ENCODE measurements around the gene GARRE1. TPM values are rescaled to one million over a fixed set of nuclear protein-coding genes. Genes with fewer than 3 reads are reported as not detected.

The GARRE1 gene
- total and polyA plus RNA-seq, 2 of the 8 experiments (the other 6 are each of a cell fraction or from before 2014, with no cell fraction given): 16.4 to 23.1 TPM

DNA sequence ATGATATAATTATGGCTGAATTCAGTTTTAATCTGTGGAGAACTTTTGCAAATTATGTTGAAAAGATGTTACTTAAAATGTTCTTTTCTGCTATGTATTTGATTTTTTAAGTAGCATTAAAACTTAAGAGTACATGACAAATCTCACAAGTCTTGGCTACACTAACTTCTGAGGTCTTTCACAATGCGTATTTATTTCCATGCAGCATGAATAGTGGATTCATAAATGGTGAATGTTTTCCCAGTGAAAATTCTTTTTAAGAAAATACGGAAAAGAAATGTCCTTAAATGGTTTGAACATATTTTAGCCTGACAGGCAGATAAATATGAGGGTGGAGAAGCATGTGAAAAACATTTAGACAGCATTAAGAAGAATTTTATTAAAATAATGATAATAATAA lies 30.2 kb downstream of the GARRE1 start:
- H3K4me2 ChIP-seq (ENCODE audit: insufficient read depth in 1 of 2, low read depth in 2 of 2, low read length in 2 of 2): no peak overlapping the region
- H3K36me3 ChIP-seq (ENCODE audit: control insufficient read depth in 2 of 4, insufficient read depth in 4 of 4, low read length in 3 of 4): no peaks in the 10 kb centered on the region
- no peak overlapping the region for H3K56ac ChIP-seq (replicated peaks; ENCODE audit: insufficient read length, low read depth, low read length)
- H3K23me2 ChIP-seq (ENCODE audit: low read depth, low read length): no peaks in the 10 kb centered on the region
- no peak overlapping the region for H3K23ac ChIP-seq (ENCODE audit: insufficient read length)
- no peak overlapping the region for H3K27ac ChIP-seq (ENCODE audit: low read depth, low read length)
- peaks cover 0 to 2% of the 10 kb centered on the region in 2 experiments for H4K20me1 ChIP-seq (replicated peaks in 1 of 2; ENCODE audit: control insufficient read depth in 1 of 2, insufficient read depth in 2 of 2, low read length in 2 of 2)
- no peak overlapping the region for H2AFZ ChIP-seq (ENCODE audit: low read length)
- no peak overlapping the region for H4K8ac ChIP-seq (ENCODE audit: extremely low read depth, insufficient read depth, low read length)
- no peak overlapping the region for H3K4me3 ChIP-seq (ENCODE audit: extremely low read depth in 1 of 4, insufficient read depth in 2 of 4, low read depth in 3 of 4, low read length in 4 of 4)
- H3K18ac ChIP-seq (ENCODE audit: extremely low read depth, low read length): no peak overlapping the region
- ChIA-PET POLR2A (ENCODE audit: partially characterized antibody) (no interaction called here), CTCF (ENCODE audit: partially characterized antibody) (no interaction called here)
- H3K9ac ChIP-seq (replicated peaks in 1 of 4; ENCODE audit: extremely low read depth in 1 of 4, low read depth in 3 of 4, low read length in 3 of 4): no peak overlapping the region
- FAIRE-seq: no peak
- DNase-seq (ENCODE audit: low read depth in 1 of 2, low spot score in 2 of 2): no peak
- no peaks in the 10 kb centered on the region for H3K9me3 ChIP-seq (ENCODE audit: insufficient read depth in 2 of 2, low read depth in 1 of 2, low read length in 1 of 2)
- H2BK12ac ChIP-seq (ENCODE audit: low read depth, low read length): no peak overlapping the region
- no peak overlapping the region for H2BK20ac ChIP-seq (ENCODE audit: low read length)
- no peaks in the 10 kb centered on the region for H3K27me3 ChIP-seq (replicated peaks in 1 of 4; ENCODE audit: control insufficient read depth in 3 of 4, extremely low read depth in 1 of 4, insufficient read depth in 3 of 4, low read length in 3 of 4)
- H3K4me1 ChIP-seq (replicated peaks in 1 of 4; ENCODE audit: control insufficient read depth in 3 of 4, insufficient read depth in 4 of 4, low read length in 3 of 4): no peaks in the 10 kb centered on the region
- H2BK15ac ChIP-seq (ENCODE audit: low read length): no peak overlapping the region
- peaks cover 0 to 6% of the 10 kb centered on the region in 2 experiments; a peak in 1 of 4 replicates for H3K79me2 ChIP-seq (ENCODE audit: control insufficient read depth in 1 of 2, insufficient read depth in 2 of 2, low read length in 2 of 2)
- 89% methylated on average over 2 of the region's 2 CpGs; no CpG with 5 or more reads in 1 of the 2 experiments for WGBS, 2 experiments (ENCODE audit: extremely low coverage in 1 of 2, insufficient coverage in 1 of 2, insufficient read length in 1 of 2, insufficient replicate concordance in 2 of 2, low coverage in 1 of 2, low lambda C conversion rate in 2 of 2, missing lambda C conversion rate in 1 of 2)
- H2BK120ac ChIP-seq (replicated peaks; ENCODE audit: low read depth, low read length): no peak overlapping the region
- H4K91ac ChIP-seq (replicated peaks; ENCODE audit: insufficient read length, low read length): no peak overlapping the region
- H3K79me1 ChIP-seq (ENCODE audit: low read depth, low read length): peaks cover 2% of the 10 kb centered on the region; the same call in 1 of the 2 replicates
- no peak overlapping the region for H3K4ac ChIP-seq (replicated peaks; ENCODE audit: insufficient read length, low read depth, low read length)
- H3K14ac ChIP-seq (ENCODE audit: insufficient read length): no peak overlapping the region
- H4K5ac ChIP-seq (ENCODE audit: insufficient read length, low read depth, low read length): no peak overlapping the region
- H2BK5ac ChIP-seq (ENCODE audit: low read depth, low read length): no peak overlapping the region
- H2AK5ac ChIP-seq (ENCODE audit: low read depth, low read length): no peak overlapping the region
- TF ChIP-seq HDAC2 (IDR thresholded peaks at IDR 0.05; ENCODE audit: borderline replicate concordance in 1 of 2, low read depth in 2 of 2, low read length in 2 of 2): no peak
- no peak for TF ChIP-seq KDM5A (IDR thresholded peaks at IDR 0.05; ENCODE audit: low read length)
- TF ChIP-seq CREB1 (IDR thresholded peaks at IDR 0.05): no peak
- TF ChIP-seq TAF7 (optimal IDR thresholded peaks at IDR 0.05; ENCODE audit: borderline replicate concordance, low read depth, low read length): no peak
- no peak for TF ChIP-seq CEBPB (IDR thresholded peaks at IDR 0.05; ENCODE audit: low read depth, low read length)
- TF ChIP-seq SIN3A (conservative IDR thresholded peaks at IDR 0.05 in 1 of 2, IDR thresholded peaks at IDR 0.05 in 1 of 2; ENCODE audit: low read depth in 1 of 2, low read length in 2 of 2): no peak
- TF ChIP-seq KDM4A (IDR thresholded peaks at IDR 0.05; ENCODE audit: low read depth, low read length, severe bottlenecking): no peak

Data from H1 (cell line).